ENCODE data around the gene LSR. TPM values are rescaled to one million over a fixed set of nuclear protein-coding genes. Genes with fewer than 3 reads are reported as not detected.

The LSR gene
- total RNA-seq, 1 donor from 2014 or later: 79.4 TPM

DNA sequence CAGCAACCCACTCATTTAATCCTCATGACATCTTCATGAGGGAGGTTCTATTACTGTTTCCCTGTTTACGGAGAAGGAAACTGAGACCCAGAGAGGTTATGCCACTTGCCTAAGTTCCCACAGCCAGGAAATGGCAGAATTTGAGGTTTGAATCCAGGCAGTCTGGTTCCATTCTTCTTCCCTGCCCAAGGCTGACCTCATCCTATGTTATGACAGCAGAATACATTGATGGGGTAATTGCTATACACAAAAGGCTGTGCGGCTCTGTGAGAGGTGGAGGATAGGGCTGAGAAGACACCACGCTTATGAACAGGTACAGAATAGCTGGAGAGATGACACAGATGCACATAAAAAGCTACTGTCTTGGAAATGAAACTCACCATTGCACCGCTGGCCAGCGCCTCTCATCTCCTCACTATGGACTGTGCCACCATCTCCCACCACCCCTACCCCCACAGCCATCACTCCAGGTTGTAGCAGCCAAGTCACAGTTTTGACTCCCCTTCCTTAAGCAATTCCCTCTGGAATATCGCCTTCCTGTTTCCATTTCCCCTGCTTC is 54.6 kb downstream of the LSR start:
- TF ChIP-seq, protein P1, sequence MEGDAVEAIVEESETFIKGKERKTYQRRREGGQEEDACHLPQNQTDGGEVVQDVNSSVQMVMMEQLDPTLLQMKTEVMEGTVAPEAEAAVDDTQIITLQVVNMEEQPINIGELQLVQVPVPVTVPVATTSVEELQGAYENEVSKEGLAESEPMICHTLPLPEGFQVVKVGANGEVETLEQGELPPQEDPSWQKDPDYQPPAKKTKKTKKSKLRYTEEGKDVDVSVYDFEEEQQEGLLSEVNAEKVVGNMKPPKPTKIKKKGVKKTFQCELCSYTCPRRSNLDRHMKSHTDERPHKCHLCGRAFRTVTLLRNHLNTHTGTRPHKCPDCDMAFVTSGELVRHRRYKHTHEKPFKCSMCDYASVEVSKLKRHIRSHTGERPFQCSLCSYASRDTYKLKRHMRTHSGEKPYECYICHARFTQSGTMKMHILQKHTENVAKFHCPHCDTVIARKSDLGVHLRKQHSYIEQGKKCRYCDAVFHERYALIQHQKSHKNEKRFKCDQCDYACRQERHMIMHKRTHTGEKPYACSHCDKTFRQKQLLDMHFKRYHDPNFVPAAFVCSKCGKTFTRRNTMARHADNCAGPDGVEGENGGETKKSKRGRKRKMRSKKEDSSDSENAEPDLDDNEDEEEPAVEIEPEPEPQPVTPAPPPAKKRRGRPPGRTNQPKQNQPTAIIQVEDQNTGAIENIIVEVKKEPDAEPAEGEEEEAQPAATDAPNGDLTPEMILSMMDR (IDR thresholded peaks at IDR 0.05): no peak
- Histone ChIP-seq H3K9me3 (no peaks in the 10 kb centered on the region), H3K27ac (no peak overlapping the region), H3K4me3 (no peak overlapping the region), H3K4me1 (no peaks in the 10 kb centered on the region), H3K27me3 (no peaks in the 10 kb centered on the region), H3K36me3 (no peaks in the 10 kb centered on the region)
- intact Hi-C loops (cut with DNase I): no loop called here
- DNase-seq (ENCODE audit: low spot score in 2 of 2): no peak

DNA sequence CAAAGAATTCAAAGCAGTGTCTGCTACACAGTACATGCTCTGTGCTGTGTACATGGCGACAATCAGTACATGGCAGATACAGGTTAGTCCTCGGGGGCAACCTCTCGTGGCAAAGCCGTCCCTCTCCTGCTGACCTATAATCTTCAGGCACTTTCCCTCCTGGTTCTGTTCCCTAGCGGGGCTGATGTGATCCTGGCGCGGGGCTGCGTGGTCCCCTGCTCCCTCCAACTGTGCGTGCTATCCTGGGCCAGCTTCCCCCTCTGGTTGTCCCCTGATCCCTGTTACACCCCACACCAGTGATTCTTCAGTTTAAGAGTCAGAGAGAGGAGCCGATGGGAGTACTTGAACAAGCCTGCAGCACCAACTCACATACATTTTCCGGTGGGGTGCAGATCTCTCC is 55.2 kb downstream of the LSR start:
- H3K9me3 ChIP-seq: no peaks in the 10 kb centered on the region
- H3K4me3 ChIP-seq: no peak overlapping the region
- H3K27ac ChIP-seq: no peak overlapping the region
- no peaks in the 10 kb centered on the region for H3K36me3 ChIP-seq
- intact Hi-C loops (cut with DNase I): no loop called here
- H3K4me1 ChIP-seq: no peaks in the 10 kb centered on the region
- H3K27me3 ChIP-seq: no peaks in the 10 kb centered on the region
- TF ChIP-seq, protein P1 (IDR thresholded peaks at IDR 0.05): no peak
- no peak for DNase-seq (ENCODE audit: low spot score in 2 of 2)

DNA sequence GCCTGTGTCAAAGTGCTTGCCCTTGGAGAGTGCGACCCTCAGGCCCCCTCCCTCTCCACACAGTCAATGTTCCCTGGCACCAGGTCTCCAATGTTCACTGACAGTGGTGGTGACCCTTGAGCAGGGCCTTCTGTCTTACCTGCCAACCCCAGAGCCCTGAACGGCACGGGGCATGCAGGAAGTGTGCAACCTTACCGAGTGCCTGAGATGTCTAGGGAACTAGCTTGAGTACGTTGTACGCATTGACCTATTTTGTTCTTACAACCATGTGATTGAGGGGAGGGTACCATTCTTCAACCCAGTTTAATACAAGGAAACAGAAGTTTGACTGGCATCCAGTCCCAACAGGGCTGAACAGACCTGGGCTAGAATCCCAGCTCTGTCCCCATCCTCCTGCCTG is 56.4 kb downstream of the LSR start:
- intact Hi-C loops (cut with DNase I): no loop called here

DNA sequence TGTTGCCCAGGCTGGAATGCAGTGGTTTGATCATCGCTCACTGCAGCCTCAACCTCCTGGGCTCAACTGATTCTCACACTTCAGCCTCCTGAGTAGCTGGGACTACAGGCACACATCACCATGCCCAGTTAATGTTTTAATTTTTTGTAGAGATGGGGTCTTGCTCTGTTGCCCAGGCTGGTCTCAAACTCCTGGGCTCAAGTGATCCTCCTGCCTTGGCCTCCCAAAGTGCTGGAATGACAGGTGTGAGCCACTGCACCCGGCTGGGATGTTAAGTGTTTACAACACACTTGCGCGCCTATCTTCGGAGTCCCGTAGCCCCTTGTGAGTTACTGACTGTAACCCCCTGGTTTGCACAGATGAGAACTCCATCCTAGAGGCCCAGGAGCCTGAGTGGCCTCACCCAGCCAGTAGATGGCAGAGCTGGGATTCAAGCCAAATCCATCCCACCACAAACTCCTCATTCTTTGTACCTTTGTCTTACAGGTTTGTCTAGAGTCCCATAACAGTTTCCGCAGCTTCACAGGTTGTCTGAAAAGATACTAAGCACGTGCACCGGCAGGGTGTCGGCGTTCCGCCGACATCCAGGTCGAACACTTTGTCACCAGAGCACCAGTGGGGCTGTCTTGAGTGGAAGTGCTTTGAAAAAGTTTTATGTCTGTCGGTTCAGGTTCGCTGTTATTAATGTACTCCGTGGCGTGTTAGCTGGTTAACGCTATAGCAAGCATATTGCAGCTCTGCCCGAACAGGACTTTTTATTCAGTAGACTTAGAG is 57.9 kb downstream of the LSR start:
- TF ChIP-seq, protein P1 (IDR thresholded peaks at IDR 0.05): no peak
- no peak overlapping the region for H3K4me3 ChIP-seq
- H3K27ac ChIP-seq: no peak overlapping the region
- intact Hi-C loops (cut with DNase I): no loop called here
- H3K4me1 ChIP-seq: no peaks in the 10 kb centered on the region
- no peak for DNase-seq (ENCODE audit: low spot score in 2 of 2)
- no peaks in the 10 kb centered on the region for H3K9me3 ChIP-seq
- no peaks in the 10 kb centered on the region for H3K36me3 ChIP-seq
- no peaks in the 10 kb centered on the region for H3K27me3 ChIP-seq

More for the DNA sequence above, 56.4 kb downstream of the LSR start:
- no peak for DNase-seq (ENCODE audit: low spot score in 2 of 2)
- Histone ChIP-seq H3K4me1 (no peaks in the 10 kb centered on the region), H3K4me3 (no peak overlapping the region), H3K36me3 (no peaks in the 10 kb centered on the region), H3K27me3 (no peaks in the 10 kb centered on the region), H3K27ac (no peak overlapping the region), H3K9me3 (no peaks in the 10 kb centered on the region)
- TF ChIP-seq, protein P1 (IDR thresholded peaks at IDR 0.05): no peak

DNA sequence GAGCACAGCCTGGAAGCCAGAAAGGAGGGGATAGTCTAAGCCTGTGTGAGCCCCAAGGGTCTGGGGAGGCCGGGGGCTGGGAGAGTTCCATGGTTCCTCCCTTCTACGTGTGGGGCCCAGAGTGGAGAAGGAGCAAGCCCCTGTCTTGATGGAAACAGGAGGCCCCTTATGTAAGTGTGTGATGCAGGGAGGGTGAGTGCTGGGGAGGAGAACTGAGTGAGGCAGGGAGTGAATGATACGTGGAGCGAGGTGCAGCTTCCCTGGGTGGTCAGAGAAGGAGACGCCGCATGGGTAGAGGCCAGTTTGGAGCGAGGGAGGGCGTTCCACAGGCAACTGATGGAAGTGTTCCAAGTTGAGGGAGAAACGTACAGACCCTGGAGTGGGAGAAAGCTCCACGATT is 59.1 kb downstream of the LSR start:
- intact Hi-C loops (cut with DNase I): no loop called here
- Histone ChIP-seq H3K9me3 (no peaks in the 10 kb centered on the region), H3K36me3 (no peaks in the 10 kb centered on the region), H3K27me3 (no peaks in the 10 kb centered on the region), H3K4me3 (no peak overlapping the region), H3K27ac (no peak overlapping the region), H3K4me1 (no peaks in the 10 kb centered on the region)
- TF ChIP-seq, protein P1 (IDR thresholded peaks at IDR 0.05): no peak
- no peak for DNase-seq (ENCODE audit: low spot score in 2 of 2)
